HepG2 (cell line): Measurements from ENCODE around the gene RAB14. TPM values are rescaled to one million over a fixed set of nuclear protein-coding genes. Genes with fewer than 3 reads are reported as not detected.
A peak's percentile ranks its signal among the peaks of the same experiment; 100 is the strongest.
"Not testable (repeated sequence)": the region's sequence is repeated elsewhere in the genome, so short reads cannot be mapped to it uniquely, and the experiment has no call there.

Experiments used
- FOSL2 ChIP-seq: sonication (generic); formaldehyde crosslinking; IDR thresholded peaks from 2 replicates; pipeline ENCODE4 v1.4.0; 2020; ENCODE audit warnings: missing genetic modification reagents
- FOXK1 ChIP-seq: sonication (generic); formaldehyde crosslinking; IDR thresholded peaks from 2 replicates; pipeline ENCODE4 v1.4.0; 2020; ENCODE audit warnings: low read depth, missing genetic modification reagents, borderline replicate concordance
- GZF1 ChIP-seq: sonication (generic); formaldehyde crosslinking; IDR thresholded peaks from 2 replicates; pipeline ENCODE4 v1.5.1; 2020; ENCODE audit warnings: mild to moderate bottlenecking, missing genetic modification reagents
- LCORL ChIP-seq, 2 experiments: fragments of 450-650 bp in 1 of 2; sonication (generic) in 1 of 2; formaldehyde crosslinking in 1 of 2; IDR thresholded peaks; 2 replicates each; pipeline versions ENCODE4 v1.5.0 to v1.6.1; 2017 to 2020; ENCODE audit warnings: antibody characterized with exemption in 1 of 2, missing genetic modification reagents in 1 of 2
- MED1 ChIP-seq: sonication (generic); formaldehyde crosslinking; IDR thresholded peaks from 2 replicates; pipeline ENCODE4 v1.4.0; 2020; ENCODE audit warnings: missing genetic modification reagents
- NR2F1 ChIP-seq, 2 experiments: fragments of 450-650 bp in 1 of 2; formaldehyde crosslinking in 1 of 2; IDR thresholded peaks; 2 replicates each; pipeline versions ENCODE4 v1.5.0 to v1.6.1; 2016 to 2020; ENCODE audit warnings: mild to moderate bottlenecking in 1 of 2, missing compliant biosample characterization in 1 of 2, missing genetic modification reagents in 1 of 2, moderate library complexity in 1 of 2
- PPARG ChIP-seq: conservative IDR thresholded peaks from 2 replicates; pipeline ENCODE4 v1.6.1; 2016; ENCODE audit warnings: missing biosample characterization, missing genetic modification reagents
- RARA ChIP-seq: IDR thresholded peaks from 2 replicates; pipeline ENCODE4 v1.6.1; 2016; ENCODE audit warnings: missing genetic modification reagents, missing compliant biosample characterization
- SIX1 ChIP-seq: sonication (generic); formaldehyde crosslinking; IDR thresholded peaks from 2 replicates; pipeline ENCODE4 v1.4.0; 2020; ENCODE audit warnings: missing genetic modification reagents, borderline replicate concordance
- TBX3 ChIP-seq: fragments of 450-650 bp; IDR thresholded peaks from 2 replicates; pipeline ENCODE4 v1.6.1; 2017; ENCODE audit warnings: antibody characterized with exemption, mild to moderate bottlenecking, inconsistent platforms, borderline replicate concordance
- polyA plus RNA-seq, 8 experiments: library from polyadenylated mRNA; depleted of rRNA in 3 of 8; stranded (reverse) in 7 of 8; unstranded in 1 of 8; fragments of >200 nt; fragmentation: Illumina TruSeq in 4 of 8; extraction: Trizol in 4 of 8; gene quantifications; 2 replicates each; pipeline versions ENCODE4 v1.2.1 to v1.2.3, GENCODE V29; 2011 to 2016; ENCODE audit warnings: low read depth in 4 of 8, missing spikeins in 1 of 8, mixed read lengths in 1 of 8; ENCODE audit not compliant: insufficient read depth in 1 of 8
- total RNA-seq, 5 experiments: library from RNA; depleted of rRNA; stranded (reverse); fragments of >200 nt; fragmentation: Illumina TruSeq; extraction: Trizol; gene quantifications; 2 replicates each; pipeline ENCODE4 v1.2.3, GENCODE V29; 2016; ENCODE audit warnings: low read depth in 1 of 5
- TF ChIP-seq, protein P1 (sequence below): IDR thresholded peaks from 2 replicates; pipeline ENCODE4 v1.6.1; 2016; ENCODE audit warnings: low read depth, missing genetic modification reagents, missing compliant biosample characterization
- TF ChIP-seq, protein P2 (sequence below): sonication (generic); formaldehyde crosslinking; IDR thresholded peaks from 2 replicates; pipeline ENCODE4 v1.4.0; 2020; ENCODE audit warnings: missing genetic modification reagents
- TF ChIP-seq, protein P3 (sequence below): sonication (generic); formaldehyde crosslinking; IDR thresholded peaks from 2 replicates; pipeline ENCODE4 v1.5.1; 2020; ENCODE audit warnings: mild to moderate bottlenecking, missing genetic modification reagents
- TF ChIP-seq, protein P4 (sequence below), 2 experiments: fragments of 450-650 bp in 1 of 2; sonication (generic) in 1 of 2; formaldehyde crosslinking; IDR thresholded peaks; 2 replicates each; pipeline versions ENCODE4 v1.5.0 to v1.8.0; 2020 to 2022; ENCODE audit warnings: mild to moderate bottlenecking in 1 of 2, missing genetic modification reagents in 1 of 2
- TF ChIP-seq, protein P5 (sequence below): IDR thresholded peaks from 2 replicates; pipeline ENCODE4 v1.6.1; 2016; ENCODE audit warnings: mild to moderate bottlenecking

RAB14 gene
- total and polyA plus RNA-seq, 2 of the 13 experiments (the other 11 are each of a cell fraction or from before 2014, with no cell fraction given) = 17.4 to 19.3 TPM

DNA sequence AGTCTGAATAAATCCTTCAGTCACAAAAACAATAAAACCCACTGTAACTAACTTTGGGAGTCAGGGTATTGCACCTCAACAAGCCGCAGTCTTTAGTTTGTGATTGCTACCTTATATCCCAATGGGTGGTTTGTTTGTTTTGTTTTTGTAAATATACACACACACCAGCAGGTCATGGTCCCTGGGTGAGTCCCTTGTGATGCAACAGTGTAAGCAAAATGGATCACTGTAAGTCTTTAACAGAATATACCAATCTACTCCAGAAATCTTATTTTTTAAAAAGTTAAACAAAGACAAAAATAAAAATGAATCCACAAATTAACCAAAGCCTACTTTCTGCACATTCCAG is 22.3 kb downstream of the RAB14 start (continued):
- TF ChIP-seq, protein P1, sequence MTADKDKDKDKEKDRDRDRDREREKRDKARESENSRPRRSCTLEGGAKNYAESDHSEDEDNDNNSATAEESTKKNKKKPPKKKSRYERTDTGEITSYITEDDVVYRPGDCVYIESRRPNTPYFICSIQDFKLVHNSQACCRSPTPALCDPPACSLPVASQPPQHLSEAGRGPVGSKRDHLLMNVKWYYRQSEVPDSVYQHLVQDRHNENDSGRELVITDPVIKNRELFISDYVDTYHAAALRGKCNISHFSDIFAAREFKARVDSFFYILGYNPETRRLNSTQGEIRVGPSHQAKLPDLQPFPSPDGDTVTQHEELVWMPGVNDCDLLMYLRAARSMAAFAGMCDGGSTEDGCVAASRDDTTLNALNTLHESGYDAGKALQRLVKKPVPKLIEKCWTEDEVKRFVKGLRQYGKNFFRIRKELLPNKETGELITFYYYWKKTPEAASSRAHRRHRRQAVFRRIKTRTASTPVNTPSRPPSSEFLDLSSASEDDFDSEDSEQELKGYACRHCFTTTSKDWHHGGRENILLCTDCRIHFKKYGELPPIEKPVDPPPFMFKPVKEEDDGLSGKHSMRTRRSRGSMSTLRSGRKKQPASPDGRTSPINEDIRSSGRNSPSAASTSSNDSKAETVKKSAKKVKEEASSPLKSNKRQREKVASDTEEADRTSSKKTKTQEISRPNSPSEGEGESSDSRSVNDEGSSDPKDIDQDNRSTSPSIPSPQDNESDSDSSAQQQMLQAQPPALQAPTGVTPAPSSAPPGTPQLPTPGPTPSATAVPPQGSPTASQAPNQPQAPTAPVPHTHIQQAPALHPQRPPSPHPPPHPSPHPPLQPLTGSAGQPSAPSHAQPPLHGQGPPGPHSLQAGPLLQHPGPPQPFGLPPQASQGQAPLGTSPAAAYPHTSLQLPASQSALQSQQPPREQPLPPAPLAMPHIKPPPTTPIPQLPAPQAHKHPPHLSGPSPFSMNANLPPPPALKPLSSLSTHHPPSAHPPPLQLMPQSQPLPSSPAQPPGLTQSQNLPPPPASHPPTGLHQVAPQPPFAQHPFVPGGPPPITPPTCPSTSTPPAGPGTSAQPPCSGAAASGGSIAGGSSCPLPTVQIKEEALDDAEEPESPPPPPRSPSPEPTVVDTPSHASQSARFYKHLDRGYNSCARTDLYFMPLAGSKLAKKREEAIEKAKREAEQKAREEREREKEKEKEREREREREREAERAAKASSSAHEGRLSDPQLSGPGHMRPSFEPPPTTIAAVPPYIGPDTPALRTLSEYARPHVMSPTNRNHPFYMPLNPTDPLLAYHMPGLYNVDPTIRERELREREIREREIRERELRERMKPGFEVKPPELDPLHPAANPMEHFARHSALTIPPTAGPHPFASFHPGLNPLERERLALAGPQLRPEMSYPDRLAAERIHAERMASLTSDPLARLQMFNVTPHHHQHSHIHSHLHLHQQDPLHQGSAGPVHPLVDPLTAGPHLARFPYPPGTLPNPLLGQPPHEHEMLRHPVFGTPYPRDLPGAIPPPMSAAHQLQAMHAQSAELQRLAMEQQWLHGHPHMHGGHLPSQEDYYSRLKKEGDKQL = 0 out of 2 replicates have a peak, but pooled peaks have one; percentile 34
- TF ChIP-seq FOXK1 (CRISPR knock-in tag) = peak; percentile 85; the same call in 1 of the 2 replicates
- not testable (repeated sequence) for TF ChIP-seq LCORL (IDR thresholded peaks at IDR 0.05)
- peak; percentile 58; the same call in 1 of the 2 replicates for TF ChIP-seq LCORL (CRISPR knock-in tag; IDR thresholded peaks at IDR 0.05)
- 0 out of 2 replicates have a peak, but pooled peaks have one; percentile 17 for TF ChIP-seq TBX3
- 0 out of 2 replicates have a peak, but pooled peaks have one; percentile 35 for TF ChIP-seq GZF1 (CRISPR knock-in tag)
- TF ChIP-seq FOSL2 (CRISPR knock-in tag) = peak; percentile 62
- TF ChIP-seq RARA = peak; percentile 90
- TF ChIP-seq, protein P2, sequence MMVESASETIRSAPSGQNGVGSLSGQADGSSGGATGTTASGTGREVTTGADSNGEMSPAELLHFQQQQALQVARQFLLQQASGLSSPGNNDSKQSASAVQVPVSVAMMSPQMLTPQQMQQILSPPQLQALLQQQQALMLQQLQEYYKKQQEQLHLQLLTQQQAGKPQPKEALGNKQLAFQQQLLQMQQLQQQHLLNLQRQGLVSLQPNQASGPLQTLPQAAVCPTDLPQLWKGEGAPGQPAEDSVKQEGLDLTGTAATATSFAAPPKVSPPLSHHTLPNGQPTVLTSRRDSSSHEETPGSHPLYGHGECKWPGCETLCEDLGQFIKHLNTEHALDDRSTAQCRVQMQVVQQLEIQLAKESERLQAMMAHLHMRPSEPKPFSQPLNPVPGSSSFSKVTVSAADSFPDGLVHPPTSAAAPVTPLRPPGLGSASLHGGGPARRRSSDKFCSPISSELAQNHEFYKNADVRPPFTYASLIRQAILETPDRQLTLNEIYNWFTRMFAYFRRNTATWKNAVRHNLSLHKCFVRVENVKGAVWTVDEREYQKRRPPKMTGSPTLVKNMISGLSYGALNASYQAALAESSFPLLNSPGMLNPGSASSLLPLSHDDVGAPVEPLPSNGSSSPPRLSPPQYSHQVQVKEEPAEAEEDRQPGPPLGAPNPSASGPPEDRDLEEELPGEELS (CRISPR knock-in tag) = peak; percentile 93
- TF ChIP-seq, protein P3, sequence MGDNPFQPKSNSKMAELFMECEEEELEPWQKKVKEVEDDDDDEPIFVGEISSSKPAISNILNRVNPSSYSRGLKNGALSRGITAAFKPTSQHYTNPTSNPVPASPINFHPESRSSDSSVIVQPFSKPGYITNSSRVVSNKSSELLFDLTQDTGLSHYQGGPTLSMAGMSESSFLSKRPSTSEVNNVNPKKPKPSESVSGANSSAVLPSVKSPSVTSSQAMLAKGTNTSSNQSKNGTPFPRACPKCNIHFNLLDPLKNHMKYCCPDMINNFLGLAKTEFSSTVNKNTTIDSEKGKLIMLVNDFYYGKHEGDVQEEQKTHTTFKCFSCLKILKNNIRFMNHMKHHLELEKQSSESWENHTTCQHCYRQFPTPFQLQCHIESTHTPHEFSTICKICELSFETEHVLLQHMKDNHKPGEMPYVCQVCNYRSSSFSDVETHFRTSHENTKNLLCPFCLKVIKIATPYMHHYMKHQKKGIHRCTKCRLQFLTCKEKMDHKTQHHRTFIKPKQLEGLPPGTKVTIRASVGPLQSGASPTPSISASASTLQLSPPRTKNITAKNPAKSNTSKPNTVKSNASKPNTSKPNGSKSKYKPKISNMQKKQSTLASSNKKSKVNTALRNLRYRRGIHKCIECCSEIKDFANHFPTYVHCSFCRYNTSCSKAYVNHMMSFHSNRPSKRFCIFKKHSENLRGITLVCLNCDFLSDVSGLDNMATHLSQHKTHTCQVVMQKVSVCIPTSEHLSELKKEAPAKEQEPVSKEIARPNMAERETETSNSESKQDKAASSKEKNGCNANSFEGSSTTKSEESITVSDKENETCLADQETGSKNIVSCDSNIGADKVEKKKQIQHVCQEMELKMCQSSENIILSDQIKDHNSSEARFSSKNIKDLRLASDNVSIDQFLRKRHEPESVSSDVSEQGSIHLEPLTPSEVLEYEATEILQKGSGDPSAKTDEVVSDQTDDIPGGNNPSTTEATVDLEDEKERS (CRISPR knock-in tag) = 0 out of 2 replicates have a peak, but pooled peaks have one; percentile 36
- TF ChIP-seq NR2F1 (CRISPR knock-in tag; IDR thresholded peaks at IDR 0.05) = peak; percentile 53 to 72; a peak in 2 of 4 replicates
- TF ChIP-seq, protein P4, sequence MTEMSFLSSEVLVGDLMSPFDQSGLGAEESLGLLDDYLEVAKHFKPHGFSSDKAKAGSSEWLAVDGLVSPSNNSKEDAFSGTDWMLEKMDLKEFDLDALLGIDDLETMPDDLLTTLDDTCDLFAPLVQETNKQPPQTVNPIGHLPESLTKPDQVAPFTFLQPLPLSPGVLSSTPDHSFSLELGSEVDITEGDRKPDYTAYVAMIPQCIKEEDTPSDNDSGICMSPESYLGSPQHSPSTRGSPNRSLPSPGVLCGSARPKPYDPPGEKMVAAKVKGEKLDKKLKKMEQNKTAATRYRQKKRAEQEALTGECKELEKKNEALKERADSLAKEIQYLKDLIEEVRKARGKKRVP (CRISPR knock-in tag; IDR thresholded peaks at IDR 0.05) = peak in 1 of 2 experiments; percentile 92; a peak in 2 of 4 replicates
- peak; percentile 43; the same call in 1 of the 2 replicates for TF ChIP-seq SIX1 (CRISPR knock-in tag)
- peak; percentile 74 for TF ChIP-seq MED1 (CRISPR knock-in tag)
- TF ChIP-seq PPARG (CRISPR knock-in tag) = peak; percentile 50; the same call in 1 of the 2 replicates
- TF ChIP-seq, protein P5, sequence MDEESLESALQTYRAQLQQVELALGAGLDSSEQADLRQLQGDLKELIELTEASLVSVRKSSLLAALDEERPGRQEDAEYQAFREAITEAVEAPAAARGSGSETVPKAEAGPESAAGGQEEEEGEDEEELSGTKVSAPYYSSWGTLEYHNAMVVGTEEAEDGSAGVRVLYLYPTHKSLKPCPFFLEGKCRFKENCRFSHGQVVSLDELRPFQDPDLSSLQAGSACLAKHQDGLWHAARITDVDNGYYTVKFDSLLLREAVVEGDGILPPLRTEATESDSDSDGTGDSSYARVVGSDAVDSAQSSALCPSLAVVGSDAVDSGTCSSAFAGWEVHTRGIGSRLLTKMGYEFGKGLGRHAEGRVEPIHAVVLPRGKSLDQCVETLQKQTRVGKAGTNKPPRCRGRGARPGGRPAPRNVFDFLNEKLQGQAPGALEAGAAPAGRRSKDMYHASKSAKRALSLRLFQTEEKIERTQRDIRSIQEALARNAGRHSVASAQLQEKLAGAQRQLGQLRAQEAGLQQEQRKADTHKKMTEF (CRISPR knock-in tag) = peak; percentile 81
